HCT116 (cell line): ENCODE data around the gene SF3B1.

ENCODE experiments used
- CEBPB ChIP-seq: IDR thresholded peaks from 2 replicates; pipeline ENCODE4 v1.6.1; 2012; ENCODE audit warnings: low read depth
- EZH2phosphoT487 ChIP-seq: fragments of 200-600 bp; IDR thresholded peaks from 2 replicates; pipeline ENCODE4 v1.6.1; 2018; ENCODE audit warnings: antibody characterized with exemption, borderline replicate concordance
- FOSL1 ChIP-seq: IDR thresholded peaks from 2 replicates; pipeline ENCODE4 v1.6.1; 2012; ENCODE audit warnings: low read depth
- POLR2AphosphoS5 ChIP-seq: IDR thresholded peaks from 2 replicates; pipeline ENCODE4 v1.6.1; 2011; ENCODE audit warnings: mild to moderate bottlenecking, low read depth, low read length, moderate library complexity
- RAD21 ChIP-seq: IDR thresholded peaks from 2 replicates; pipeline ENCODE4 v1.6.1; 2012; ENCODE audit warnings: low read depth, mild to moderate bottlenecking
- TF ChIP-seq, protein P1 (sequence below), 3 experiments: fragments of 200-600 bp in 1 of 3; sonication (generic) in 1 of 3; IDR thresholded peaks in 2 of 3; conservative IDR thresholded peaks in 1 of 3; 2 replicates each; pipeline ENCODE4 v1.5.1; 2012 to 2017; ENCODE audit warnings: low read depth in 2 of 3, low read length in 2 of 3, antibody characterized with exemption in 1 of 3, borderline replicate concordance in 1 of 3, control low read depth in 1 of 3, mild to moderate bottlenecking in 1 of 3, mixed read lengths in 1 of 3, mixed run types in 1 of 3, moderate library complexity in 1 of 3; ENCODE audit not compliant: insufficient read depth in 1 of 3
- TF ChIP-seq, protein P2 (sequence below): IDR thresholded peaks from 2 replicates; pipeline ENCODE4 v1.6.1; 2012

DNA sequence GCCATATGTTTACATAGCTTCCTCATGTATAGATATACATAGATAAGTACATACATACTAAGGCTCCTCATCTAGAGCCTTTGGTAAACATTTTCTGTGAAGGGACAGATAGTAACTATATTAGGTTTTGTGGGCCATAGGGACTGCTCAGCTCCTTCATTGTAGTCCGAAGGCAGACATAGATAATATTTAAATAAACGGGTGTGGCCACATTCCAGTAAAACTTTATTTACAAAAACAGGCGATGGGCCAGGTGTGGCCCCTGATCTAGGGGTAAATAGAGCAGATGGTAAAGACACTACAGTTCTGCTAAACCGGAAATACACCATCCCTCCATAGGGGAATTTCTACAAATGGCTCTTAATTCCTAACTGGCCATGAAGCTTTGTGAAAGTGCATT, 25.8 kb upstream of the SF3B1 start:
- TF ChIP-seq, protein P1, sequence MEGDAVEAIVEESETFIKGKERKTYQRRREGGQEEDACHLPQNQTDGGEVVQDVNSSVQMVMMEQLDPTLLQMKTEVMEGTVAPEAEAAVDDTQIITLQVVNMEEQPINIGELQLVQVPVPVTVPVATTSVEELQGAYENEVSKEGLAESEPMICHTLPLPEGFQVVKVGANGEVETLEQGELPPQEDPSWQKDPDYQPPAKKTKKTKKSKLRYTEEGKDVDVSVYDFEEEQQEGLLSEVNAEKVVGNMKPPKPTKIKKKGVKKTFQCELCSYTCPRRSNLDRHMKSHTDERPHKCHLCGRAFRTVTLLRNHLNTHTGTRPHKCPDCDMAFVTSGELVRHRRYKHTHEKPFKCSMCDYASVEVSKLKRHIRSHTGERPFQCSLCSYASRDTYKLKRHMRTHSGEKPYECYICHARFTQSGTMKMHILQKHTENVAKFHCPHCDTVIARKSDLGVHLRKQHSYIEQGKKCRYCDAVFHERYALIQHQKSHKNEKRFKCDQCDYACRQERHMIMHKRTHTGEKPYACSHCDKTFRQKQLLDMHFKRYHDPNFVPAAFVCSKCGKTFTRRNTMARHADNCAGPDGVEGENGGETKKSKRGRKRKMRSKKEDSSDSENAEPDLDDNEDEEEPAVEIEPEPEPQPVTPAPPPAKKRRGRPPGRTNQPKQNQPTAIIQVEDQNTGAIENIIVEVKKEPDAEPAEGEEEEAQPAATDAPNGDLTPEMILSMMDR (IDR thresholded peaks at IDR 0.05 in 2 of 3, conservative IDR thresholded peaks at IDR 0.05 in 1 of 3; ENCODE audit: borderline replicate concordance in 1 of 3, insufficient read depth in 1 of 3, low read depth in 2 of 3, low read length in 2 of 3): no peak
- TF ChIP-seq RAD21 (no peak), EZH2phosphoT487 (no peak), POLR2AphosphoS5 (no peak), CEBPB (no peak), FOSL1 (no peak)
- TF ChIP-seq, protein P2, sequence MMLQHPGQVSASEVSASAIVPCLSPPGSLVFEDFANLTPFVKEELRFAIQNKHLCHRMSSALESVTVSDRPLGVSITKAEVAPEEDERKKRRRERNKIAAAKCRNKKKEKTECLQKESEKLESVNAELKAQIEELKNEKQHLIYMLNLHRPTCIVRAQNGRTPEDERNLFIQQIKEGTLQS: no peak
